ENCODE measurements around the gene PROM1.

Gene PROM1

GRCh38 chr4:16078195-16078760 is 5.5 kb downstream of the PROM1 start:
- no peaks in the 10 kb centered on the region for H3K36me3 Mint-ChIP-seq (ENCODE audit: low read depth)
- TF ChIP-seq CTCF (IDR thresholded peaks at IDR 0.05; ENCODE audit: unreplicated experiment in 3 of 3): no peak

DNA sequence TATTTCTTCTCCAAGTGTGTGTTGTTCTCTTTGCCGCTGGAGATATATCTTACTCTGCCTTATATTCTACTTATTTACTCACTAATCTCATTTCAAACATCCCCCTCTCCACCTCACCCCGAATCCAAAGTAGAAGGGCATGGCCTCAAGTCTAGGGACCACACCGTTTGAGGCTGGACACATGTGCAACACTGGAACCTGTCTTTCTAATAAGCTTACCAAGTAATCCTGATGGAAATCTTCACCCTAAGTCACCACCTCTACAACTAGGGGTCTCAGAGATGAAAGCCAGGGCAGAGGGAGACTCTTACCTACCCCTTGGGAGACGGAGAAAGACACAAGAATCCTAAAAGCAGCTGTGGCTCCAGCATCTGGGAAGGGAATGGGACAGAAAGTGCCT is 6.0 kb downstream of the PROM1 start:
- Mint-ChIP-seq H3K4me1 (peaks cover 29% of the 10 kb centered on the region), H3K27me3 (ENCODE audit: low read depth) (peaks cover 38% of the 10 kb centered on the region), H3K36me3 (ENCODE audit: low read depth) (peaks cover 2% of the 10 kb centered on the region), H3K27ac (no peak overlapping the region), H3K9me3 (no peaks in the 10 kb centered on the region), H3K4me3 (no peak overlapping the region)
- TF ChIP-seq CTCF (IDR thresholded peaks at IDR 0.05; ENCODE audit: unreplicated experiment in 3 of 3): no peak

More at GRCh38 chr4:16078195-16078760, 5.5 kb downstream of the PROM1 start:
- H3K4me1 Mint-ChIP-seq: peaks cover 26% of the 10 kb centered on the region
- peaks cover 43% of the 10 kb centered on the region for H3K27me3 Mint-ChIP-seq (ENCODE audit: low read depth)
- H3K9me3 Mint-ChIP-seq: no peaks in the 10 kb centered on the region
- H3K4me3 Mint-ChIP-seq: no peak overlapping the region
- peak overlapping the region in 1 of 3 experiments; percentile 66 for H3K27ac Mint-ChIP-seq

- peaks cover 5% of the 10 kb centered on the region for H3K36me3 Mint-ChIP-seq (ENCODE audit: low read depth)
- H3K9me3 Mint-ChIP-seq: no peaks in the 10 kb centered on the region
- H3K4me3 Mint-ChIP-seq: no peak overlapping the region
- H3K27ac Mint-ChIP-seq: peak overlapping the region in 1 of 3 experiments; percentile 55
- peaks cover 20% of the 10 kb centered on the region for H3K4me1 Mint-ChIP-seq
- no peak for TF ChIP-seq CTCF (IDR thresholded peaks at IDR 0.05; ENCODE audit: unreplicated experiment in 3 of 3)
- peaks cover 22% of the 10 kb centered on the region for H3K27me3 Mint-ChIP-seq (ENCODE audit: low read depth)
Measured at GRCh38 chr4:16075975-16076757, 7.7 kb downstream of the PROM1 start.

DNA sequence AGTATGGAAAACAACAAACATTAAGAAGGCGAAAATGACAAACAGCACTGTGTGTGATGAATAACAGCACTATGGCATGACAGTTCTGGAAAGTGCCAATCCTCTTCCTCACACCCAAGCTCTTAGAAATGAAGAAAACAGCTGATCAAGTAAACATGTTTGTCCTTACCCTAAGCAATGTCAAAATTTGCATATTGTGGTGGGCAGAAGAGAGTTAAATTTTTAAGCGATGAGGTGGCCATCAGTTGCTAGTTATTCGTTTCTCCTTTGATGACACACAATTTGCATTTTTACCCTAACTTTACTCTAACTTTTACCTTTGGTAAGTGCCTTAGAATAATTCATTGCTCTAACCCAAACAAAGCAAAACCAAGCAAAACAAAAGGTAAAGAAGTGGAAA is 8.8 kb downstream of the PROM1 start:
- no peak for TF ChIP-seq CTCF (IDR thresholded peaks at IDR 0.05; ENCODE audit: unreplicated experiment in 3 of 3)
- Mint-ChIP-seq H3K9me3 (no peaks in the 10 kb centered on the region), H3K4me1 (peaks cover 20% of the 10 kb centered on the region), H3K4me3 (no peak overlapping the region), H3K27ac (no peak overlapping the region), H3K36me3 (ENCODE audit: low read depth) (peaks cover 5% of the 10 kb centered on the region), H3K27me3 (ENCODE audit: low read depth) (peaks cover 26% of the 10 kb centered on the region)

DNA sequence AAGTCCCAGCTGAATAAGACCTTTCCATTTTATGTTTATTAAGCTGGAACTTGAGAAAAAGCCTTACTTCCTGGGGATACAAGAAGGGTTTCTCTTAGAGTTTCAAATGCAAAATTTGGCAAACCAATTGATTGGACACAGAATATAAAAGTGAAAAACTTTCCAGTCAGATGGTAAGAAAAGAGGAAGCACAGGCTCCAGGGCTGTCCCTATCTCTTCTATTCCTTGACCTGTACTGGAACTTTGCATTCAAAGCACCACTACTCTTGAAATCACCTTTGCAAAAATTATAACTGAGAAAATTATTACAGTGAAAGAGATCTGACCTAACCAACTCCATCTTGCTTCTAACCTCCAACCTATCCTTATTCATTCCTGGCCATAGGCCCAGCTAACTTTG is 11.7 kb downstream of the PROM1 start:
- peaks cover 7% of the 10 kb centered on the region for H3K27me3 Mint-ChIP-seq (ENCODE audit: low read depth)
- peaks cover 3% of the 10 kb centered on the region for H3K4me1 Mint-ChIP-seq
- H3K9me3 Mint-ChIP-seq: no peaks in the 10 kb centered on the region
- H3K36me3 Mint-ChIP-seq (ENCODE audit: low read depth): peaks cover 5% of the 10 kb centered on the region
- no peak overlapping the region for H3K27ac Mint-ChIP-seq
- no peak overlapping the region for H3K4me3 Mint-ChIP-seq
- TF ChIP-seq CTCF (IDR thresholded peaks at IDR 0.05; ENCODE audit: unreplicated experiment in 3 of 3): no peak

GRCh38 chr4:16070203-16070602 is 13.6 kb downstream of the PROM1 start:
- Mint-ChIP-seq H3K27ac (no peak overlapping the region), H3K9me3 (peaks cover 1% of the 10 kb centered on the region), H3K36me3 (ENCODE audit: low read depth) (peaks cover 12% of the 10 kb centered on the region), H3K27me3 (ENCODE audit: low read depth) (peaks cover 6% of the 10 kb centered on the region), H3K4me3 (no peak overlapping the region), H3K4me1 (peaks cover 11% of the 10 kb centered on the region)
- TF ChIP-seq CTCF (IDR thresholded peaks at IDR 0.05; ENCODE audit: unreplicated experiment in 3 of 3): no peak
